ENCODE measurements around the gene TMEM45B.

TMEM45B gene

GRCh38 chr11:129853518-129854231, 38.0 kb downstream of the TMEM45B start:
- peak; percentile 16 for DNase-seq

- DNase-seq = no peak
These were observed 38.7 kb downstream of the TMEM45B start for GRCh38 chr11:129854232-129854805.

GRCh38 chr11:129855086-129855485, 39.4 kb downstream of the TMEM45B start:
- no peak for DNase-seq

GRCh38 chr11:129856036-129856435, 40.4 kb downstream of the TMEM45B start:
- DNase-seq = no peak

- DNase-seq = peak; percentile 91
These were observed 46.3 kb downstream of the TMEM45B start for GRCh38 chr11:129861702-129862522.

- no peak for DNase-seq
These were observed 49.2 kb downstream of the TMEM45B start for GRCh38 chr11:129864811-129865210.

GRCh38 chr11:129865701-129866100, 50.1 kb downstream of the TMEM45B start:
- no peak for DNase-seq

- no peak for DNase-seq
These were observed 50.7 kb downstream of the TMEM45B start for GRCh38 chr11:129866311-129866710.

- DNase-seq = peak; percentile 20
These were observed 53.0 kb downstream of the TMEM45B start for GRCh38 chr11:129868626-129869025.

- no peak for DNase-seq
These were observed 56.3 kb downstream of the TMEM45B start for GRCh38 chr11:129871914-129872313.

GRCh38 chr11:129880311-129880710, 64.7 kb downstream of the TMEM45B start:
- DNase-seq = no peak

- peak; percentile 34 for DNase-seq
These were observed 66.0 kb downstream of the TMEM45B start for GRCh38 chr11:129881570-129882170.

- DNase-seq = no peak
These were observed 68.9 kb downstream of the TMEM45B start for GRCh38 chr11:129884581-129884980.

GRCh38 chr11:129885381-129885780, 69.7 kb downstream of the TMEM45B start:
- no peak for DNase-seq

- no peak for DNase-seq
These were observed 72.8 kb downstream of the TMEM45B start for GRCh38 chr11:129888451-129888850.

GRCh38 chr11:129894278-129895125, 78.9 kb downstream of the TMEM45B start:
- no peak for DNase-seq

GRCh38 chr11:129895126-129896041, 79.7 kb downstream of the TMEM45B start, which contains the start of gene NFRKB:
Gene NFRKB (minus strand): TSS chr11:129895578. CDS start chr11:129892849, 2,729 bp downstream.
- peak; percentile 63 for DNase-seq

GRCh38 chr11:129896062-129896461, 80.4 kb downstream of the TMEM45B start:
- DNase-seq = no peak

GRCh38 chr11:129905402-129905801, 89.8 kb downstream of the TMEM45B start:
- no peak for DNase-seq
